SH-SY5Y (cell line): Measurements from ENCODE around the gene TUBA4B.

Source experiments
- GATA2 ChIP-seq: IDR thresholded peaks from 2 replicates; pipeline ENCODE4 v1.6.1; 2011; ENCODE audit warnings: mild to moderate bottlenecking, low read depth, low read length
- GATA3 ChIP-seq: IDR thresholded peaks from 2 replicates; pipeline ENCODE4 v1.6.1; 2011; ENCODE audit warnings: low read depth, mild to moderate bottlenecking, low read length, moderate library complexity

Gene TUBA4B

DNA sequence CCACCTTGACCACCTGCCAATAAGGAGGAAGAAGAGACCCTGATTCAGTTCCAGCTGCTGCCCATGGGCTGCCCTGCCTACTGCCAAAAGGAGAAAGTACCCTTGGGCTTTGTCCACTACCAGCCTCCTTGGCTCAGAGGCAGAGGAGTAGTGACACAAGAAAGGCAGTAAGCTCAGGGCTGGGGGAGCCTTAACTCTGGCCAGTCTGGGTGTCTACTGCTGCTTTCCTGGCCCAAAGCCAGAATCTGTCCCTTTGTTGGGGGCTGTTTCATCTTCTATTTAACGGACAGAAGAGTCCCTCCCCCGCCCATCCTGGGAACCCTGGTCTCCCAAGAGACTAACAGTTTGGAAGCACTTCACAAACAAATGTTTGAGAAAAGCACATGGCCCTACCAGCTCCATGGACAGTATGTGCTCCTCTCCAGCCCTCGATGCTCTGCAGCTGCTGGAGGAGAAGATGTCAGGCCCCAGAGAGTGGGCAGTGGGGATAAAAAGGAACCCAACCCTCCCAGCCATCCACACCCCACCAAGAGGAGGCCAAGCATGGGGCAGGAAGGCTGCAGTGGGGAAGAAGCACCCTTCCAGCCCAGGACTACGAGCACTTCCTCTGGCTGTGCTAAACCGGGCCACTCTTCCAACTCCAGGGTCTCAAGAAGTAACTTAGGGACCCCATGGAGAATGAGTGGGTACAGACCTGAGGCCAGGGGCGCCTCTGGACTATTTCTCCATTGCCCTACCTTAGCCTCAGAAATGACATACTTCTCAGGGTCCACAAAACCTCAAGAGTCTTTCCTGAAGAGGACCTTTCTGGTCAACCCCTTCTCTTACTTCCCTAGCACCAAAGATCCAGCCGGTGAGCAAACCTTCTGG, 24.8 kb upstream of the TUBA4B start:
- no peak for TF ChIP-seq GATA2
- TF ChIP-seq GATA3 = no peak

DNA sequence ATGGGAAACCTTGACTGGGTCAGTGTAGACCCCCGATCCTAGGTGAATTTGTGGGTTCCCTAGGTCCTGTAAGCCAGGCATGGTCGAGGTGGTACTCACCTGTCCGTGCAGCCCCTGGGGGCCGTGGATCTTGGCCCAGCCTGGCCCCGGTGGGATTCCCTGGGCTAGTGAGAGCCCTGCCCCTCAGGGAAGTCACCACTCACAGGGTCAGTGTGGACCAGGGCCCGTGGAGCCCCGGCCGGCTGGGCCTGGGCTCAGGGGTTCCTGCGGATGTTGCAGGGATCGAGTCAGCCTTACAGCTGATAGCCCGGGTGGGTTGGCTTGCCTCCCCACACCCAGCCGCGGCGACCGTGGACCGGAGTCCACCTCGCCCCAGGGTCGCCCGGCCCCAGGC, 24.1 kb upstream of the TUBA4B start:
- TF ChIP-seq GATA2 (no peak), GATA3 (no peak)

- TF ChIP-seq GATA2 = no peak
- no peak for TF ChIP-seq GATA3
Observed at GRCh38 chr2:219229305-219230058, 23.6 kb upstream of the TUBA4B start, which contains the start of the genes ANKZF1 and ATG9A. TSS of gene ANKZF1 (plus strand) at chr2:219229806. CDS start at chr2:219230258, 452 bp downstream. TSS of gene ATG9A (minus strand) at chr2:219229636. CDS start at chr2:219228024, 1,612 bp downstream.

GRCh38 chr2:219230059-219230540, 22.9 kb upstream of the TUBA4B start:
- TF ChIP-seq GATA3 (no peak), GATA2 (no peak)

DNA sequence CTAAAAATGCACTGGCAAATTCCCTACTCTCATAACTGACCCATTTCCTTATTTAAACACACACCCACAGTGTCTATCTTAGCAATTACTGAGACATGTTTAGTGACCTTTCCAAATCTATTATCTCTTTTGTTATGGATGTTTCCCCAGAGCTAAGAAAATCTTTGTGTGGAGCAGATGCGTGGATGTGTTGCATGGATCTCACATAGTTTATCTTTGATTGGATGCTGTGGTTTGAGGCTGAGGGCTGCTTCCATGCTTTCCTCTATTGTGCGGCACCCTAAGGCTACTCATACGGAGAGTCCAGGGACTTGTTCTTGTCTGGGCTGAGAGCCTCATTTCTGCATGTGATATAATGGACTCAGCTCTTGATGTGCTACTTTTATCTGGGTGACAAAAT, 18.7 kb upstream of the TUBA4B start:
- no peak for TF ChIP-seq GATA2
- TF ChIP-seq GATA3 = no peak

DNA sequence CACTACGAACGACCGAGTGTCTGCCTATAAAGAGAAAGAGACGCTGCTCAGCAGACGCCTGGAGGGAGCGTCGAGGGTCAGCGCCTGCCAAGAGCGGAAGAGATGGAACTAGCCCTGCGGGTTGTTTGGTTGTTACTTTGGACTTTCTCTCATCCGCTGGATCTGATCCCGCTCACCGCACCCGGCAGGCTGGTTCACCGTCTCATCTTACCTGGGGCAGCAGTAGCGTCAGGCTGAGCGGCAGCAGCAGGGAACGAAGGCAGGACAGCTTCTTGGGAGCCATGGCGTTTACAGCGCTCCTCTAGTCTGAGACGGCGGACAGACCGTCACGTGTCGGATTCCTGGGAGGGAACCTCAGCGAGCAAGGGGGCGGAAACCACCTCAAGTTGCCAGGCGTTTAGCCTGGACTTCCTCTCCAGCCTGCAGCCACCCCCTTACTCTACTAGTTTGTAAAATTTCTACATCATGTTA, 9.7 kb upstream of the TUBA4B start:
- TF ChIP-seq GATA3 = no peak
- TF ChIP-seq GATA2 = no peak

DNA sequence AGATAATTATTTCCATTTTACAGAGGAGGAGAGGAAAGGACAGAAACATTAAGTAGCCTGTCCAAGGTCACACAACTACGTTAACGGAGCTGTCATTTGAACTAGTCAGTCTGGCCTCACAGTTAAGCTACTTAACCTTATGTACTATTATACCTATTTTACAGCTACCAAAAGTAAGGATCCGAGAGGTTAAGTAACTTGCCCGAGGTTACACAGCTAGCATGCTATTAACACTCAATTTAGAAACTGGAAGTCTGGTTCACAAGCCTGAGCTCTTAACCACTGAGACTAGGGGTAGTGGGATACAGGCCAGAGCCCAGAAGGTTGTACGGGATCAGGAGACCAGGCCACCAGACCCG, 8.3 kb upstream of the TUBA4B start:
- TF ChIP-seq GATA2 = no peak
- TF ChIP-seq GATA3 = no peak

DNA sequence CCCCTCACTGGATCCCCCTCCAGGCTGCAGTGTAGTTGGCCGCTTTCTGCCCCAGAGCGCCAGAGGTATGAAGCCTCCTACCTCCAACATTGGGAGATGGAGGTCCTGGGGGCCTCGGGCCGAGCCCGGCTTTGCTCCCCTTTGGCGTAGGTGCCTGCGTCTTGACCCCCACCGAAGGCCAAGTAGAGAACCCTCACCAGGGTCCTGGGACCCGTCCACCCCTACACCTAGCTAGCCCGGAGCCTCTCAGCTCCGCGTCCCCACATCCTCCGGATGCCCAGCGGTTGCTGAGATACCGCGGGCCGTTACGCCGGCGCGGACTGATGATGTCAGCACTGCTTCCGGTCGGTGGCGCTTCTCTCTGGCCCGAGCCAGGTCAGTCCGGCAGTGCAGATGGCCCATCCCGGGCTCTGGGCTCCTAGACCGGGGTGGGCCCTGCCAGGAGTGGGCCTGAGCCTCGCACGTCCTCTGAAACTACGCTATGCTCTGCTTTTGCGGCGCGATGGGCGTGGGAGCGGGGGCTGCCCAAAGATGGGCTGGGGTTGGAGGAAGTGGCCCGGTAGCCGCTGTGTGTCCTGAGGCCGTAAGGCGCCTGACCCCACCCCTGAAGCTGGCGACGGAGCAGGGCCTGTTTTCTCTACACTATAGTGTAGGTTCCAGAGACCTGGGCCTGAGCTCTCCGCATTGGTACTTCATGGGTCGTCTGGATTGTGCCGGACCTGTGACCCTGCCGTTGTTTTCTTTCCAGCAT, 7.7 kb upstream of the TUBA4B start, which contains the start of the genes GLB1L and STK16:
Gene GLB1L, minus strand, starts transcription at position 297 of the 751 bp plus-strand sequence. CDS start 1,871 bp downstream, outside the sequence.
Gene STK16, plus strand, starts transcription at position 332 of the 751 bp plus-strand sequence. CDS start 521 bp downstream, outside the sequence.
- TF ChIP-seq GATA2 (no peak), GATA3 (no peak)

- TF ChIP-seq GATA2 (no peak), GATA3 (no peak)
Observed at GRCh38 chr2:219245899-219246230, 7.2 kb upstream of the TUBA4B start.

DNA sequence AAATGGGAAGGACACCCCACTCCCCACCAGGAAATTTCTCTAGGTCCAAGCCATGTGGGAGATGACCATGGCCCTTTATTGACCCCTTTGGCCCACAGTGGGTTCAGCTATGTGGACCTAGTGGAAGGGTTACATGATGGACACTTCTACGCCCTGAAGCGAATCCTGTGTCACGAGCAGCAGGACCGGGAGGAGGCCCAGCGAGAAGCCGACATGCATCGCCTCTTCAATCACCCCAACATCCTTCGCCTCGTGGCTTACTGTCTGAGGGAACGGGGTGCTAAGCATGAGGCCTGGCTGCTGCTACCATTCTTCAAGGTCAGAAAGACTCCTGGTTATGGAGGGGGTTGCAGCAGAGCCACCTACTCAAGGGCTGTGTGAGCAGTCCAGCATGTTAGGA, 6.5 kb upstream of the TUBA4B start:
- TF ChIP-seq GATA2 (no peak), GATA3 (no peak)

- TF ChIP-seq GATA2 = no peak
Observed at GRCh38 chr2:219247678-219248642, 5.1 kb upstream of the TUBA4B start.

- TF ChIP-seq GATA2 = no peak
- no peak for TF ChIP-seq GATA3
Observed at GRCh38 chr2:219248845-219249202, 4.2 kb upstream of the TUBA4B start.
